ENCODE measurements around the gene PLD1. TPM values are rescaled to one million over a fixed set of nuclear protein-coding genes. Genes with fewer than 3 reads are reported as not detected.

PLD1 gene
- total RNA-seq, 1 donor, result 18.1 TPM

- Histone ChIP-seq H3K4me1 (ENCODE audit: insufficient read depth, low read length) (peaks cover 19% of the 10 kb centered on the region), H3K79me2 (ENCODE audit: insufficient read depth, low read length) (no peaks in the 10 kb centered on the region), H3K4me3 (ENCODE audit: insufficient read depth, low read length) (peak overlapping the region; percentile 80), H3K27me3 (ENCODE audit: insufficient read depth, low read length) (no peaks in the 10 kb centered on the region), H4K20me1 (ENCODE audit: insufficient read depth, low read length) (no peaks in the 10 kb centered on the region), H3K4me2 (ENCODE audit: insufficient read depth, low read length) (peak overlapping the region; percentile 97), H3K27ac (ENCODE audit: low read depth, low read length) (peak overlapping the region; percentile 87), H2AFZ (ENCODE audit: low read length) (peak overlapping the region; percentile 97), H3K9me3 (ENCODE audit: low read depth, low read length) (no peaks in the 10 kb centered on the region), H3K36me3 (ENCODE audit: insufficient read depth, low read length) (no peaks in the 10 kb centered on the region)
- DNase-seq (ENCODE audit: insufficient read length, low spot score, missing footprints), result peak; percentile 86
- no peak for TF ChIP-seq CTCF (IDR thresholded peaks at IDR 0.05; ENCODE audit: extremely low read depth, low read depth, low read length)
These were observed 39.3 kb downstream of the PLD1 start for GRCh38 chr3:171770689-171771620.

- Histone ChIP-seq H3K27me3 (ENCODE audit: insufficient read depth, low read length) (no peaks in the 10 kb centered on the region), H3K4me2 (ENCODE audit: insufficient read depth, low read length) (peak overlapping the region; percentile 26), H3K36me3 (ENCODE audit: insufficient read depth, low read length) (no peaks in the 10 kb centered on the region), H3K27ac (ENCODE audit: low read depth, low read length) (no peak overlapping the region), H3K9me3 (ENCODE audit: low read depth, low read length) (no peaks in the 10 kb centered on the region), H3K4me3 (ENCODE audit: insufficient read depth, low read length) (no peak overlapping the region), H4K20me1 (ENCODE audit: insufficient read depth, low read length) (no peaks in the 10 kb centered on the region), H2AFZ (ENCODE audit: low read length) (no peak overlapping the region), H3K79me2 (ENCODE audit: insufficient read depth, low read length) (no peaks in the 10 kb centered on the region), H3K4me1 (ENCODE audit: insufficient read depth, low read length) (peaks cover 19% of the 10 kb centered on the region)
- TF ChIP-seq CTCF (IDR thresholded peaks at IDR 0.05; ENCODE audit: extremely low read depth, low read depth, low read length), result no peak
- DNase-seq (ENCODE audit: insufficient read length, low spot score, missing footprints), result no peak
These were observed 40.8 kb downstream of the PLD1 start for GRCh38 chr3:171769461-171769860.

GRCh38 chr3:171768986-171769385, 41.3 kb downstream of the PLD1 start:
- no peak overlapping the region for H3K4me2 ChIP-seq (ENCODE audit: insufficient read depth, low read length)
- H3K27ac ChIP-seq (ENCODE audit: low read depth, low read length), result no peak overlapping the region
- H3K9me3 ChIP-seq (ENCODE audit: low read depth, low read length), result no peaks in the 10 kb centered on the region
- H3K27me3 ChIP-seq (ENCODE audit: insufficient read depth, low read length), result no peaks in the 10 kb centered on the region
- peaks cover 19% of the 10 kb centered on the region for H3K4me1 ChIP-seq (ENCODE audit: insufficient read depth, low read length)
- no peak for TF ChIP-seq CTCF (IDR thresholded peaks at IDR 0.05; ENCODE audit: extremely low read depth, low read depth, low read length)
- H4K20me1 ChIP-seq (ENCODE audit: insufficient read depth, low read length), result no peaks in the 10 kb centered on the region
- H2AFZ ChIP-seq (ENCODE audit: low read length), result no peak overlapping the region
- H3K4me3 ChIP-seq (ENCODE audit: insufficient read depth, low read length), result no peak overlapping the region
- no peak for DNase-seq (ENCODE audit: insufficient read length, low spot score, missing footprints)
- no peaks in the 10 kb centered on the region for H3K79me2 ChIP-seq (ENCODE audit: insufficient read depth, low read length)
- no peaks in the 10 kb centered on the region for H3K36me3 ChIP-seq (ENCODE audit: insufficient read depth, low read length)

- H3K27me3 ChIP-seq (ENCODE audit: insufficient read depth, low read length), result no peaks in the 10 kb centered on the region
- no peaks in the 10 kb centered on the region for H4K20me1 ChIP-seq (ENCODE audit: insufficient read depth, low read length)
- no peaks in the 10 kb centered on the region for H3K79me2 ChIP-seq (ENCODE audit: insufficient read depth, low read length)
- no peak overlapping the region for H3K27ac ChIP-seq (ENCODE audit: low read depth, low read length)
- H3K4me3 ChIP-seq (ENCODE audit: insufficient read depth, low read length), result no peak overlapping the region
- no peak for TF ChIP-seq CTCF (IDR thresholded peaks at IDR 0.05; ENCODE audit: extremely low read depth, low read depth, low read length)
- no peak overlapping the region for H2AFZ ChIP-seq (ENCODE audit: low read length)
- H3K4me2 ChIP-seq (ENCODE audit: insufficient read depth, low read length), result no peak overlapping the region
- H3K4me1 ChIP-seq (ENCODE audit: insufficient read depth, low read length), result peaks cover 19% of the 10 kb centered on the region
- no peak for DNase-seq (ENCODE audit: insufficient read length, low spot score, missing footprints)
- no peaks in the 10 kb centered on the region for H3K36me3 ChIP-seq (ENCODE audit: insufficient read depth, low read length)
- H3K9me3 ChIP-seq (ENCODE audit: low read depth, low read length), result no peaks in the 10 kb centered on the region
These were observed 41.9 kb downstream of the PLD1 start for GRCh38 chr3:171768281-171768900.

Data from osteoblast (primary cell).